Brain microvascular endothelial cell (primary cell): ENCODE measurements around the gene RBM38.

Experiments used
- DNase-seq: peaks from one replicate; pipeline ENCODE4 v3.0.0-alpha.2; 2020
- H3K27ac ChIP-seq: fragments of 250-450 bp; sonication (Bioruptor Pico); 2 replicates; pipeline ENCODE4 v1.5.1; 2020; ENCODE audit warnings: mild to moderate bottlenecking, moderate library complexity
- H3K27me3 ChIP-seq: fragments of 250-450 bp; sonication (Bioruptor Pico); replicated peaks from 2 replicates; pipeline ENCODE4 v1.5.1; 2020; ENCODE audit warnings: mild to moderate bottlenecking
- H3K36me3 ChIP-seq: fragments of 250-450 bp; sonication (Bioruptor Pico); replicated peaks from 2 replicates; pipeline ENCODE4 v1.5.1; 2020; ENCODE audit warnings: mild to moderate bottlenecking
- H3K4me3 ChIP-seq: 2 replicates; pipeline ENCODE4 v1.5.1; 2011; ENCODE audit warnings: low read depth, mild to moderate bottlenecking, control low read depth, low read length, moderate library complexity
- in situ Hi-C: cut with HindIII; loops from 2 replicates; pipeline ENCODE4 v1.10.0; 2017; ENCODE audit warnings: low sequenced_read_pairs, low pct_ligation_motif_present
- TF ChIP-seq, protein P1 (sequence below): IDR thresholded peaks from 2 replicates; pipeline ENCODE4 v1.5.1; 2011; ENCODE audit warnings: low read depth, mild to moderate bottlenecking, moderate library complexity, low read length, control low read depth, inconsistent platforms; ENCODE audit errors: missing control alignments

Gene RBM38

GRCh38 chr20:57435498-57436222 is 44.5 kb downstream of the RBM38 start:
- DNase-seq: peak; percentile 12

GRCh38 chr20:57436223-57436545 is 45.0 kb downstream of the RBM38 start:
- Histone ChIP-seq H3K4me3 (no peak overlapping the region), H3K27ac (no peak overlapping the region), H3K27me3 (peaks cover 15% of the 10 kb centered on the region), H3K36me3 (no peaks in the 10 kb centered on the region)
- in situ Hi-C loops: no loop called here
- no peak for DNase-seq
- TF ChIP-seq, protein P1, sequence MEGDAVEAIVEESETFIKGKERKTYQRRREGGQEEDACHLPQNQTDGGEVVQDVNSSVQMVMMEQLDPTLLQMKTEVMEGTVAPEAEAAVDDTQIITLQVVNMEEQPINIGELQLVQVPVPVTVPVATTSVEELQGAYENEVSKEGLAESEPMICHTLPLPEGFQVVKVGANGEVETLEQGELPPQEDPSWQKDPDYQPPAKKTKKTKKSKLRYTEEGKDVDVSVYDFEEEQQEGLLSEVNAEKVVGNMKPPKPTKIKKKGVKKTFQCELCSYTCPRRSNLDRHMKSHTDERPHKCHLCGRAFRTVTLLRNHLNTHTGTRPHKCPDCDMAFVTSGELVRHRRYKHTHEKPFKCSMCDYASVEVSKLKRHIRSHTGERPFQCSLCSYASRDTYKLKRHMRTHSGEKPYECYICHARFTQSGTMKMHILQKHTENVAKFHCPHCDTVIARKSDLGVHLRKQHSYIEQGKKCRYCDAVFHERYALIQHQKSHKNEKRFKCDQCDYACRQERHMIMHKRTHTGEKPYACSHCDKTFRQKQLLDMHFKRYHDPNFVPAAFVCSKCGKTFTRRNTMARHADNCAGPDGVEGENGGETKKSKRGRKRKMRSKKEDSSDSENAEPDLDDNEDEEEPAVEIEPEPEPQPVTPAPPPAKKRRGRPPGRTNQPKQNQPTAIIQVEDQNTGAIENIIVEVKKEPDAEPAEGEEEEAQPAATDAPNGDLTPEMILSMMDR: no peak

More at GRCh38 chr20:57435498-57436222, 44.5 kb downstream of the RBM38 start:
- TF ChIP-seq, protein P1: no peak
- in situ Hi-C loops: no loop called here
- H3K27ac ChIP-seq: no peak overlapping the region
- H3K36me3 ChIP-seq: no peaks in the 10 kb centered on the region
- peaks cover 15% of the 10 kb centered on the region for H3K27me3 ChIP-seq
- H3K4me3 ChIP-seq: no peak overlapping the region

- Histone ChIP-seq H3K4me3 (no peak overlapping the region), H3K27me3 (peaks cover 15% of the 10 kb centered on the region), H3K27ac (no peak overlapping the region), H3K36me3 (no peaks in the 10 kb centered on the region)
- no peak for DNase-seq
- in situ Hi-C loops: no loop called here
- TF ChIP-seq, protein P1: no peak
These were observed 46.1 kb downstream of the RBM38 start for GRCh38 chr20:57437267-57437666.

- in situ Hi-C loops: no loop called here
- DNase-seq: no peak
- Histone ChIP-seq H3K4me3 (no peak overlapping the region), H3K27me3 (peaks cover 15% of the 10 kb centered on the region), H3K36me3 (no peaks in the 10 kb centered on the region), H3K27ac (no peak overlapping the region)
- TF ChIP-seq, protein P1: no peak
These were observed 46.6 kb downstream of the RBM38 start for GRCh38 chr20:57437672-57438330.

GRCh38 chr20:57438552-57438951 is 47.4 kb downstream of the RBM38 start:
- Histone ChIP-seq H3K27ac (no peak overlapping the region), H3K4me3 (no peak overlapping the region), H3K36me3 (no peaks in the 10 kb centered on the region), H3K27me3 (peaks cover 15% of the 10 kb centered on the region)
- in situ Hi-C loops: no loop called here
- TF ChIP-seq, protein P1: no peak
- DNase-seq: no peak
